NCI-H2171 (cell line): Measurements from ENCODE around the gene FAM174C.

Source experiments
- DNase-seq: peaks from one replicate; lab custom pipeline; 2025; lab: John Stamatoyannopoulos, UW

FAM174C gene

GRCh38 chr19:1250437-1251260 is 24.7 kb upstream of the FAM174C start:
- DNase-seq: peak; percentile 62

- DNase-seq: peak; percentile 43
Observed at GRCh38 chr19:1251330-1252220, 23.8 kb upstream of the FAM174C start.

GRCh38 chr19:1252221-1252820 is 23.0 kb upstream of the FAM174C start:
- DNase-seq: no peak

- DNase-seq: peak; percentile 93
Observed at GRCh38 chr19:1252821-1253513, 22.4 kb upstream of the FAM174C start.

GRCh38 chr19:1253514-1254080 is 21.7 kb upstream of the FAM174C start:
- no peak for DNase-seq

- no peak for DNase-seq
Observed at GRCh38 chr19:1254081-1254527, 21.2 kb upstream of the FAM174C start.

GRCh38 chr19:1254530-1255185 is 20.7 kb upstream of the FAM174C start:
- no peak for DNase-seq

- no peak for DNase-seq
Observed at GRCh38 chr19:1255186-1256161, 19.9 kb upstream of the FAM174C start.

GRCh38 chr19:1256646-1257474 is 18.5 kb upstream of the FAM174C start:
- no peak for DNase-seq

- DNase-seq: no peak
Observed at GRCh38 chr19:1257475-1258162, 17.7 kb upstream of the FAM174C start.

GRCh38 chr19:1258163-1258492 is 17.2 kb upstream of the FAM174C start:
- no peak for DNase-seq

GRCh38 chr19:1258707-1259205 is 16.6 kb upstream of the FAM174C start:
- no peak for DNase-seq

GRCh38 chr19:1259206-1259875 is 16.0 kb upstream of the FAM174C start:
- no peak for DNase-seq

GRCh38 chr19:1259876-1260748 is 15.2 kb upstream of the FAM174C start:
- no peak for DNase-seq

GRCh38 chr19:1260749-1261537 is 14.4 kb upstream of the FAM174C start:
- peak; percentile 97 for DNase-seq

GRCh38 chr19:1261538-1261797 is 13.9 kb upstream of the FAM174C start:
- DNase-seq: no peak
